Lung microvascular endothelial cell (primary cell): ENCODE results near the gene F2RL1. TPM values are rescaled to one million over a fixed set of nuclear protein-coding genes. Genes with fewer than 3 reads are reported as not detected.
"Not testable (repeated sequence)": the region's sequence is repeated elsewhere in the genome, so short reads cannot be mapped to it uniquely, and the experiment has no call there.

Experiments used
- DNase-seq, 2 donors: peaks; one replicate each; pipeline versions ENCODE4 v3.0.0 to v3.0.0-alpha.2; 2010; ENCODE audit warnings: low read depth in 2 of 2
- total RNA-seq: library from RNA; depleted of rRNA; stranded (reverse); fragments of >200 nt; gene quantifications from 2 replicates; pipeline ENCODE4 v1.2.1, GENCODE V29; 2014

The F2RL1 gene
- total RNA-seq, 1 donor from 2014 or later: 33.9 TPM

DNA sequence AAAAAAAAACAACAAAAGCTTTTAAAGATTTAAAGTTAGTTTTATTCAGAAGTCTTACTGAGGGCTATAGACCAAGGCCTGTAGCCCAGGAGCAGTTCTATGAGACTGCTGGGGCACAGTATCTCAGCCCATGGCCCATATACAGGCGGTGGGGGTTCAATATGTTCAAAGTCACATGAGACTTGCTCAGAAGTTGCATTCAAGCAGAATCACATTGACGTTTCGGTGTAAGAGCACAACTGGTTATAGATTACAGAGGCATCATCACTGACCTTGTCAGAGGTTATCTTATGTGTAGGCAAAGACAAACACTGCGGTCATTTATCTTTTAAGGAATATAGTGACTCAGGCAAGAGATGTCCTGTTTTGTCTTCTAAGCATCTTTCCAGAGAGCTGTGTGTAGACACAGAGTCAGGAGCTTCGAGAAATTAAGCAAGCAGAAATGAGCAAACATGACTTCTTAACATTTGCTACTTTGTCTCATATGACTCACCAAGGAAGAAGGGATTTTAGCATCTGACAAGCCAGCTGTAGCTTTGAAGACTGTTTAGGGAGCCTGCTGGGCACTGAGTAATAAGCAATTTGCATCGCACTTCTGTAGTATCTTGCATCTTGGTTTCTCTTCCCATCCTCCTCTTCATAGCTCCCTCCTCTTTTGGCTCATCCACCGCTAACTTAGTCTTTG, 12.9 kb upstream of the F2RL1 start:
- DNase-seq: peak in 1 of 2 donors; percentile 94

DNA sequence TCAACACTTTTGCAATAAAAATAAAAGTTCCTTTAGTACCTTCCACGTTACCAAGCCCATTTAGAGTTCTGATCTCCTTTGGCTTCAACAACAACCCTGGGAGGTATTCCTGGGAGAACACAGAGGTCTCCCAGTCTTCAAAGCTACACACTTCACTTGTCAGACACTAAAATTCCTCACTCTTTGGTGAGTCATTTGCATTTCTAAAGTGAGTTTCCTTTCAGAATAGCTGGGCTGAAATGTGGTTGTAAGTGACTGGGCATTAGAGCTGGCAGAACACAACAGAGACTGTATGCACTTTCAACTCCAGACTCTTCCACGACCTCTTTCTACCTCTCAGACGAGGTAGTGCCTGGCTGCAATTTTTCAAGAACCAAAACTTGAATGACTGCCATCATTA, 11.5 kb upstream of the F2RL1 start:
- DNase-seq: peak; percentile 24 to 87

DNA sequence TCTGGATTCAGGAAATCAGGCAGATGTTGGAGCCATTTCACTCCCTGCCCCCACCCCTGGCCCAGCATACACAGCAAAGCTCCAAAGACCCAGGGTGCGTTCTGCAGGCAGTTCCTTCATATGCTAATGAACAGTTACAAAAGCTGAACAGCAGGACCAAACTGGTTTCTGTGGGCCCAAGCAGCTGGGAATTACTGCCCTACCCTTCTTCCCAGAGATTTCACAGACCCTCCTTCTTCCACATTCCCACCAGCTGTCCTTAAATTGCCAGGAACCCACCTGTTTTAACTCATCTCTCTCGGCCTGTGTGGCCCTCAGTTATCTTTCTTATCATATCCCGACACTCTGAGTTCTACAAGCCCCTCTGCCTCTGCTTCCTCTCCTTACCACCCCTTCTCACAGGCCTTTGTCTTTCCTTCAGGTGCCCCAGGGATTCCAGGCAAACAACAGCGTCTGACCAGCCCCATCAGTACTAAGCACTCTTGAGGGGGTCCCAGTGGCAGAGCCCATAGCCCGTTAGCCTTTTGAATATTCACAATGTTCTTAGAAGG, 10.6 kb upstream of the F2RL1 start:
- no peak for DNase-seq

DNA sequence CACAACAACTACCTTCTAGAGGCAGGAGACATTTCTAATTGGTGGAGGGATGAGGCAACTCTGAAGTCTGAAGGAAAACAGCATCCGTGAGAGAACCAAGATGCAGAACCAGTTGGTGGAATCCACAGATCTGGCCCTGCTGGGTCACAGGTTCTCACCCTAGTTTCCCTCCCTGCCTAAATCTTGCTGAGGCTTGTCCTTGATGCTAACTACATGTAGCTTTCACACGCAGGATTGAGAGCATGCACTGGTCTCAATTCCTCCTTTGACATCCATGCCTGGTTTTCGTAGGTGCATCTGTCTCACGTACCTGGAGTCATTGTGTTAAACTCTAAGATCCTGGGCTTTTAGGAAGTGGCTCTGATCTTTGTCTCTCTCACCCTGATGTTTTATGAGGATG, 9.7 kb upstream of the F2RL1 start:
- DNase-seq: no peak

DNA sequence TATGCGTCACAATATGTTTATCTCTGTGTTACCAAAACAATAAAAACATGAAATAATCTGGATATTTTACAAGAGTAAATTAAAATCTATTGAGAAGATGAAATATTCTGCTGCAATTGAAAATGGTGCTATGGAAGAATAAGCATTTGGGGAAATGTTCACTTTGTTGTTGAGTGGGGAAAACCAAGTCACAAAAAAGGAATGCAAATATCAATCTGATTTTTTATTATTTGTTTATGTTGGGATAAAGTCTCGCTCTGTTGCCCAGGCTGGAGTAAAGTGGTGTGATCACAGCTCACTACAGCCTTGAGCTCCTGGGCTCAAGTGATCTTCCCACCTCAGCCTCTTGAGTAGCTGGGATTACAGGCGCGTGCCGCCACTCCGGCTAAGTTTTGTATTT, 8.6 kb upstream of the F2RL1 start:
- no peak for DNase-seq

DNA sequence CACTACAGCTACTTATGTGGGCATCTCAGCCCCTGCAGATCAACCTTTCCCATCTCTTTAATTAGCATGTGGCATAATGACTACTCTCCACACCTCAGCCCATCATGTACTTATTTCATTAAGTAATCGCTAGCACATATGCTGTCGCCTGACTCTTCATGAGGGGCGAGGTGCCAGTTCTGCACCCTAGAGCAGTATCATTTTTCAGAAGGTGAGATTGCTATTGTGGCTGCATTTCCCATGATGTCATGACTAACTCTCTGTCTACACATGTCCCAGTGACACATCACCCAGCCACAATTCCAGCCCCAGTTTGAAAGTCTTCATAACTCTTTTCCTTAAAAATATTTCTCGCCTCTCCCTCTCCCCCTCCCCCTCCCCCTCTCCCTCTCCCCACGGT, 7.6 kb upstream of the F2RL1 start:
- peak in 1 of 2 donors; percentile 41 for DNase-seq

DNA sequence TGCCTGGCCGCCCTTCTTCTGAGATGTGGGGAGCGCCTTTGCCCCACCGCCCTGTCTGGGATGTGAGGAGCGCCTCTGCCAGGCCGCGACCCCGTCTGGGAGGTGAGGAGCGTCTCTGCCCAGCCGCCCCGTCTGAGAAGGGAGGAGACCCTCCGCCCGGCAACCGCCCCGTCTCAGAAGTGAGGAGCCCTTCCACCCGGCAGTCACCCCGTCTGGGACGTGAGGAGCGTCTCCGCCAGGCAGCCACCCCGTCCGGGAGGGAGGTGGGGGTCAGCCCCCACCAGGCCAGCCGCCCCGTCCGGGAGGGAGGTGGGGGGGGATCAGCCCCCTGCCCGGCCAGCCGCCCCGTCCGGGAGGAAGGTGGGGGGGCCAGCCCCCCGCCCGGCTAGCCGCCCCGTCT, 6.6 kb upstream of the F2RL1 start:
- DNase-seq: not testable (repeated sequence)

DNA sequence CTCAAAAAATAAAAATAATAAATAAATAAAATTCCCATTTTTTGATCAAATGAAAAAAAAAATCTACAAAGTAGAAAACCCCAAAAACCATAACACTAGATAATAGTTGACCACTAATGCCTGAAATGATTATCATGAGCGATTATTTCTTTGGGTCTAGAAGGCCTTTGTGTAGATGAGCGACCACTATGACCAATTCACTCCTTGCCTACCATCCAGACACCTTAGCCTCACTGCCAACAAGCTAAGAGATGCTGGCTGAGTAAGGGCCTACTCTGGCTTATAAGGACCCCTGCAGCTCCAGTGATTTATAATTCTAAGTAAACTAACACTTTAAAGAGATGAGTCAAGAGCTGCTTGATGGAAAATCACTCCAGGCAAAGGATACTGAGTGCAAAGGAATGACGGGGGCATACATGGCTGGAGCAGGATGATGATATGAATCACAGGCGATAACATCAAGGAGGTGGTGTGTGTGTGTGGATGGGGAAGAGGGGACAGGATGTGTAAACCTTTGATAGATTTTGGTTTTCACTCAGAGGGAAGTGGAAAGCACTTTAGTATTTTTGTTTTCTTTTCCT, 4.8 kb upstream of the F2RL1 start:
- DNase-seq: peak; percentile 27 to 91

DNA sequence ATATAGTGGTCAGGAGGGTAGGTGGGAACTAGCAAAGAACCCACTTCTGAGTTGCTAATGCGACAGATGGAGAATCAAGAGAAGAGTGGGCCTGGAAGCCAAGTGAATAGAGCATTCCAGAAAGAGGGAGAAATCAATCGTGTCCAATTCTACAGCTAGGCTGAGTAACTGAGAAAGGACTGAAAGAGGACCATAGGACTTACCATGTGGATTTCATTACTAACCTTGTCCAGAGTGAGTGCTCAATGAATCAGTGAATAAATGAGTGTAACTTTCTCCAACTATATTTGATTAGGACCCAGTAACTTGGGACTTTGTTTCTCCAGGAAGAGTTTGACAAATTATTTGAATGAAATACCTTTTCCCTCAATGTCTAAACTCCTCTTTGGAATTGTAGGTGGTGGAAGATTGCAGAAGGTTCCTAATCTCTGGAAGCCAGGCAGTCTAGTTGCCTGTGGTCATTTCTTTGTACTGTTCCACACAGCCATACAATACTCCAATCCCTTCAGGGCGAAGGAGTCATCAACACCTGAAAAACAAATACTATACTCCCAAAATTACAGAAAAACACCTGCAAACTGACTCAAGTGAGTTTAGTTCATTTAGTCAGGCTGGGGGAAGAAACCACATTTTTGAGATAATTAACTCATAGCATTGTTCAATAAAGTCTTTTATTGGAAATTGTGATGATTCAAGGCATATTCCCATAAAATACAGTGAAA, 2.6 kb upstream of the F2RL1 start:
- no peak for DNase-seq

DNA sequence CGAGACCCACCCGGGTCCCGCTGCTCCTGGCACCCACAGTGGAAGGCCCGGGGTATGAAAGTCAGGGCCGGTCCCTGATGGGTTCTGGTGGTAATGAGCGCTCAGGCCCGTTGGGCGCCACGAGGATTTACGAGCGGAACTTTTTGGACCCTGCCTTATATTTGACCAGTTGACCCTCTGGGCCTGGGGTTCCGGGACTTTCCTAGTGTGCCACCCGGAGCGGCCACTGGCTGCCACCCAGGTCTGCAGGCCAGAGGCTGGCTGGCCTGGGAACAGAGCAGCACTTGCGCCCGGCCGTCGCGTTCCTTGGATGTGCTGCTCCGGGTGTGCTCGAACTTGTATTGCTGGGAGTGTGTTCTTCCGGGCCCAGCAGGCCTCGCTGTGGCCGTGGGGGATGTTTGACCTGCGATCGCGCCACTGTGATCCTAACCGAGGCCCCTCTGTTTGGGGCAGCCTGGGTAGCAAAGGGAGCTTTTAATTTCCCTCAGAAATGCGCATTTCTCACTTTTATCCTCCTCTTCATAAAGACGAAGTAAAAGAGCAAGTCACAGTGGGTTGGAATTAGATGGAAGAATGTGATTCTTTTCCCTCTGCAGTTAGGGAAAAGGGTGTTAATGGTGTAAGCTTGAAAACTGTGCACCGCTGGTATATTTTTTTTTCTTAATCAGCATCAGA, 1.2 kb downstream of the F2RL1 start:
- DNase-seq: peak; percentile 29 to 30

DNA sequence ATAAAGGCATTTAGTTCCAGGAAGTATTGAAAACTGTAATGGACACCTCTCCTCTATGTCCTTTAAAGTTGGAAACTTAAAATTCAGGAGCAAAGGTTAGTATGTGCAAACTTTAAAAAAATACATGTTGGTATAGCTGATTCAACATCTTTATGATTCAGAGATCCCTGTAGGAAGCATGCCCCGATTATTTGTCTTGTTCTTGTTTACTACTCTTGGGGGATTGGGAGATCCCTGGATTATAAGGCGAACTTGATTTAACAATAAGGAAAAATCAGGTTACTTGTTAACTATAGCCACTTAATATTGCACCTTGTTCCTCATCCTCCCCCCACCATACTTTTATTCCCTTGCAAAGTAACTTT, 1.7 kb downstream of the F2RL1 start:
- DNase-seq: no peak

DNA sequence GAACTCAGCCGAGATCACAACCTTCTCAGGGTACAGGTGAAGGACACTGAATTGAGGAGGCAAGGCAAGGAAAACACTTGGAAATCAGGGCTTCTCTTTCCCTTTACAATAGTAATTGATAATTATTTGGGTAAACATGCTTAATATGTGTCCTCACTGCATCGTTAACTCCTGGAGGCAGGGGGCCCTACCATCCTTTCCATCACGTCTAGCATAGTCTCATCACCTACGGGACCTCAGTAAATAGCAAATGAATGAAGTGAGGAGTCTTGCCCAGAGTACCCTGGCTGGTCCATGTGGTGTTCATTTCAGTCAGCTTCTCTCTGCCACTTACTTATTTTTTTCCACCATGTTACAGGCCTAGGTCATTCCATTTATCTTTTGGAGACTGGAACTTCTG, 2.3 kb downstream of the F2RL1 start:
- no peak for DNase-seq

DNA sequence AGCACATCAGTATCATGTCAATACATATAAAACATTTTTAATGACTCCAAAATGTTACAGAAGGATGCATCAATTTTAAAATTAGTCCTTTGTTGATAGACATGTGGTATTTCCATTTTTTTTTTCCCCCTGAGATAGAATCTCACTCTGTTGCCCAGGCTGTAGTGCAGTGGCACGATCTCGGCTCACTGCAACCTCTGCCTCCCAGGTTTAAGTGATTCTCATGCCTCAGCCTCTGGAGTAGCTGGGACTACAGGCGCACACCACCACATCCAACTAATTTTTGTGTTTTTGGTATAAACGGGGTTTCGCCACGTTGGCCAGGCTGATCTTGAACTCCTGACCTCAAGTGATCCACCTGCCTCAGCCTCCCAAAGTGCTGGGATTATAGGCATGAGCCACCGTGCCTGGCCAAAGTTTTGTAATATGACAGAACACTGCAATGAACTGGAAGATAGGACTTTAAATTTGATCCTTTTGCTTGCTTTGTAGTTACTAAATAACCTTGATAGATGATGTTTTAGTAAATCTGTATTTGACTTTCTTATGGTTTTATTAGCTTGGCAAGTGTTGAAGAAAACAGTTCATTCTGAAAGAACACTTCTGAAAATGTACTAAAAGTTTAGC, 3.4 kb downstream of the F2RL1 start:
- DNase-seq: not testable (repeated sequence)

DNA sequence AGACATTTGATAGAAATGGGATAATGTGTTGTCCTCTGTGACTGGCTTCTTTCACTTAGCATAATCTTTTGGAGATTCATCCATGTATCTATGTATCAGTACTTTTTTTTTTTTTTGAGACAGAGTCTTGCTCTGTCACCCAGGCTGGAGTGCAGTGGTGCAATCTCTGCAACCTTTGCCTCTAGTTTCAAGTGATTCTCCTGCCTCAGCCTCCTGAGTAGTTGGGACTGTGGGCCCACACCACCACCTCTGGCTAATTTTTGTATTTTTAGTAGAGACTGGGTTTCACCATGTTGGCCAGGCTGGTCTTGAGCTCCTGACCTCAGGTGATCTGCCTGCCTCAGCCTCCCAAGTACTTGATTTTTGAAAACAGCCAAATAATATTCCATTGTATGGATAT, 7.6 kb downstream of the F2RL1 start:
- DNase-seq: not testable (repeated sequence)

DNA sequence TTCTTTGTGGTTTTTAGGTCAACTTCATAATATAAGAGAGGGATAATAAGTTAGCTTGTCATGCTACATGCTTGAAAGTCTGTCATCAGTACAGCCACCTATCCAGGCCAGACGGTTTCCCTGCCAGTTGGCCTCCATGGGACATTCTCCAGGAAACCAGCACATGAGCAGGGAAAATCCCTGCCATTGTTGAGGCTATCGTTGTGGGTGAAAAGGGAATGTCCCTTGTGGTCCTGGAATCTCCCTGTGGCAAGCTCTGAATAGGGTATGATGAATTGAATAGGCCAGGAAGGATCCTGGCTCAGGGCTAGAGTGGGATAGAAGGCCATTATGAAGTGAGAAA, 12.3 kb downstream of the F2RL1 start:
- peak; percentile 95 to 97 for DNase-seq

DNA sequence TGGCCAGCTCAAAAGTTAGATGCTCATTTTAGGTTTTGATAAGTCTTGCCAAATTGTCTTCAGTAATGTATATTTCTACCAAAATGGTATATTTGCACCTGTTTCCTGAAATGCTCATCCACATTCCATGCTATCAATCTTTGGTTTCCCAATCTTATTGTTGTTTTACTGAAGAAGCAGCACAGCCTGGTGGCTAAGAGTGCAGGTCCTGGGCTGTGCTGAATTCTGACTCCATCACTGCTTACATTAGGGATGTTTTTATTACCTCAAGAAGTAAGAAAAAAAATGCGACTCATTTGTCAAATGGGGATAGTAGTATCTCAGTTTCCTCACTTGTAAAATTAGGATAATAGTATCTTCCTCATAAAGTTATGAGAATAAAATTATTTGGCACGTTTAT, 17.4 kb downstream of the F2RL1 start:
- DNase-seq: peak in 1 of 2 donors; percentile 42

DNA sequence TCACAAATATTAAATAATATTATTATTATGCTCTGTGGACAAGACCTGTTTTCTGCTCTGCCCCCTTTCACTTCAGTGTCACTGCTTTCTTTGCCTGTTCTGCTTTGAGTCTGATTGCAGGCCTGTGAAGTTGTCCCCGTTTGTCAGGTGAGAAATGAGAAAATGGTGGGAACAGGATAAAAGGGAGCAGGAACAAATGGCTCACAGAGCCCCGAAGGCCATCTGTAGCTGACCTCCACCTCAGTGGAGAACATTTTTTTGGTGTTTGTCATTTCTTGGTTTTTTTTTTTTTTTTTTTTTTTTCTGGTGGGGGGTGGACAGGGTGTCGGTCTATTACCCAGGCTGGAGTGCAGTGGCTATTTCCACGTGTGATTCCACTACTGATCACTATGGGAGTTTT, 17.8 kb downstream of the F2RL1 start:
- DNase-seq: peak in 1 of 2 donors; percentile 20

DNA sequence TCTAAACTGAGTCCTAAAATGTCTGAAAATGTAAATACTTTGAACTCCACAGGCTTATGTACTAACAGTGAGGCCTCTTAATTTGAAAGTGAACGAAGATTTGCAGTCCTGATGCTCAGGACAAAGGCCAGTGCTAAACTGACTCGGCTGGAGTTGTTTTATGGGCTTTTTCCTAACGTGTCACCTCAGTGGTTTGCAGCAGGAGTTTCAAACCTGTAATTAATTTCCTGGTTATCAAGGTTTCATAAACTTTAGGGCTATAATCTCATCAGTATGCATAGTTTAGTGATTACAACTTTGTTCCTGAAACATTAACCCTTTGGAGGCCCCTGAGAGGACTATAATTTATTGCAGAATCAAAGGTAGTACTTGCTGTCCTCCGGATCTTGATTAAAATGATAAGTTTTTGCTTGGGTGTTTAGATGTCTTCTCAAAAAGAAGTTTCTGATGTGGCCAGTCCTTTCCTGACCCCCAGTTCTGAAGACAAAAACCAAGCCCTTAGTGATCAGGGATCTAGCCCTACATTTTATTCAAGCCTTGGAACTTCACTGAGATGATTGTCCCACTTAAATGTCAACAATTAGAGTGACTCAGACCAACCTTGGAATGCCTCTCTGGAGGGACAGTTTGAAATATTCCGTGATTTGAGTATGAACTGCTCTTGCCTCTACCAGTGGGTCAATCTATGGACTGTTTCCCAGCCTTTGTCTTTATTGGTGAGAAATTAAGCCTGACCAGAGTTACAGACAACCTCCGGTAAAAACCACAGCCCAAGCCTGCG, 19.8 kb downstream of the F2RL1 start:
- DNase-seq: peak in 1 of 2 donors; percentile 65

DNA sequence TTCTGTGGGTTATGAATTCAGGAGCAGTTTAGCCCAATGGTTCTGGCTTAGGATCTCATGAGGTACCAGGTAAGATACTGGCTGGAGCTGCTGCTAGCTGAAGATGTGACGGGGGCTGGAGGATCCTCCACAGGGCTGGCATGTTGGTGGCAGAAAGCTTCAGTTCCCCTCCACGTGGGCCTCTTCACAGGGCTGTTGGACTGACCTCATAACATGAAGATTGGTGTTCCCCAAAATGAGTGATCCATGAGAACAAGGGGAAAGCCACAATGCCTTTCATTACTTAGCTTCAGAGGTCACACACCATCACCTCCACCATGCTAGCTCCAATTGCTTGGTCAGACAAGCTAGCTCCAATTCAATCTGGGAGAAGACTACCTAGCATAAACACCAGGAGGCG, 22.5 kb downstream of the F2RL1 start:
- no peak for DNase-seq

DNA sequence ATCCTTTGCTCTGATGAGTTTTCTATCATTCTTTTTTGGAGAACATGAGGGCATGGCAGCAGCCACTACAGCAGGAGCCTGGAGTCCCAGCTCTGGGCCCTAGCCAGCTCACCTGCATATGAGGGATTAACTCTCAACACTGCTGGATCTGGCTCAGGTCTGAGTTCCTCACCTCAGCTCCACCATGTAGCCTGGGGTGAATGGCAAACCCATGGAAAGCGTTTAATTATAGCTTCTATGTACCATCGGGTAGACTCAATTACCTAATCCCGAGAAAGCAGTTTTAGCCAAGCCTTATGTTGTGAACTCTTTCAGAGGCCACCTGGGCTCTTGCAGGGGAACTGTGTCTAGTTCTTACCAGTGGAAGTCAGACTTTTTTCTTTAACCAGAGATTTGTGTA, 27.1 kb downstream of the F2RL1 start:
- DNase-seq: no peak
